ENCODE data around the gene TIMP4.

DNA sequence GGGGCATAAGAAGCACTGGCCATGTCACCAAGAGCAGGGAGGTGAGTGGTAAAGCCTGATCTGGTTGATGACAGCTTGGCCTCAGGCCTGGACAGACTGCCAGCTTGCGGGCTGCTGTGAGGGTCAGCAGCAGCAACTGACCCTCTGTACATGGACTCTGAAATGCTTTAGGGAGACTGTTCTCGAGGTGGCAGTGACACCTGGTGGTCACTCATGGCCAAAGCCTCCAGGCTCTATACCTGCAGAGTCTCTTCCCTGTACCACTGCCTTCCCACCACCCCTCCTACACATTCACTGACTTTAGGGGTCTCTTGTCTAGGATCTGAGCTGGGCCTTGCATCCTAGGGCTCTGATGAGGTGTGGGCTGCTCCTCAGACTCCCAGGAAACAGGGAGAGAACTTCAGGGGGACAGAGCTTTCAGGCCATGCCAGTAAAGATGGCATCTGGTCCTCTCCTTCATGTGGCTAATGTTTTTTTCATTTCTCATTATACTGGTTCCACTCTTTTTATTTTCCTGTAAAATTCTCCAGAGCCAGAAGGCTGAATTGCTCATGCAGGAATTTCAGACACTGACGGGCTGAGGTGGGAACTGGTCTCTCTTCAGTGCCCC lies 17.2 kb upstream of the TIMP4 start:
- TF ChIP-seq, protein P1, sequence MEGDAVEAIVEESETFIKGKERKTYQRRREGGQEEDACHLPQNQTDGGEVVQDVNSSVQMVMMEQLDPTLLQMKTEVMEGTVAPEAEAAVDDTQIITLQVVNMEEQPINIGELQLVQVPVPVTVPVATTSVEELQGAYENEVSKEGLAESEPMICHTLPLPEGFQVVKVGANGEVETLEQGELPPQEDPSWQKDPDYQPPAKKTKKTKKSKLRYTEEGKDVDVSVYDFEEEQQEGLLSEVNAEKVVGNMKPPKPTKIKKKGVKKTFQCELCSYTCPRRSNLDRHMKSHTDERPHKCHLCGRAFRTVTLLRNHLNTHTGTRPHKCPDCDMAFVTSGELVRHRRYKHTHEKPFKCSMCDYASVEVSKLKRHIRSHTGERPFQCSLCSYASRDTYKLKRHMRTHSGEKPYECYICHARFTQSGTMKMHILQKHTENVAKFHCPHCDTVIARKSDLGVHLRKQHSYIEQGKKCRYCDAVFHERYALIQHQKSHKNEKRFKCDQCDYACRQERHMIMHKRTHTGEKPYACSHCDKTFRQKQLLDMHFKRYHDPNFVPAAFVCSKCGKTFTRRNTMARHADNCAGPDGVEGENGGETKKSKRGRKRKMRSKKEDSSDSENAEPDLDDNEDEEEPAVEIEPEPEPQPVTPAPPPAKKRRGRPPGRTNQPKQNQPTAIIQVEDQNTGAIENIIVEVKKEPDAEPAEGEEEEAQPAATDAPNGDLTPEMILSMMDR (IDR thresholded peaks at IDR 0.05) = peak; percentile 51 to 80 (median 75)
- no peak for TF ChIP-seq POLR2A (IDR thresholded peaks at IDR 0.05)
- TF ChIP-seq POLR2AphosphoS5 (IDR thresholded peaks at IDR 0.05) = no peak
